Stimulated activated CD8-positive, alpha-beta memory T cell treated with anti-CD3 and anti-CD28 coated beads, Interleukin-7, amount 100 ng/mL, for 4 hours (primary cell): Measurements from ENCODE around the gene TIMP4.

Experiments
- DNase-seq, 2 donors: peaks; one replicate each; pipeline ENCODE4 v3.0.0-alpha.2; 2020; ENCODE audit warnings: low read depth in 2 of 2

The TIMP4 gene

DNA sequence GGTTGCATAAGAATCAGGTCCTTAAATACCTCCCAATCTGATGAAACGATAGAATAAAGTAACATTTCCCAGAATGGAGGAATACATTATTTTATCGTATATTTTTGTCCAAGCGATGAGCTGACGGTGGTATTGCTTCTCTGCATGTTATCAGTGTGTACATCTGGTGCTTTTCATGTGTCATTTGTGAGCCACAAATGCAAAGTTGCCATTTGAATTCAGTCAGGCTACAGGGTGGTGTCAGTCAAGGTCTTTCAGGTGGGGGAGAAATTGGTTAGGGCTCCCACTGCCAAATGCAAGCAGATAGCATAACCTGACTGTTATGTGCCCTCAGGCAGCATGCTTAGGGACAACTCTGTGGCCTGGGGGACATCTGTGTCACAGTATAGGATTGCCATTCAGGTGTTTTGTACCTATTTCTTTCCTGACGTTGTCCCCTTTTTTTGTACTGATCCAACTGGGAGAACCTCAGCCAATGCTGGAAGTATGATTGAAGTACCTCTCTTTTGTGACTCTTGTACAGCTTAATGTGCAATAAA lies 26.5 kb upstream of the TIMP4 start:
- DNase-seq = no peak

DNA sequence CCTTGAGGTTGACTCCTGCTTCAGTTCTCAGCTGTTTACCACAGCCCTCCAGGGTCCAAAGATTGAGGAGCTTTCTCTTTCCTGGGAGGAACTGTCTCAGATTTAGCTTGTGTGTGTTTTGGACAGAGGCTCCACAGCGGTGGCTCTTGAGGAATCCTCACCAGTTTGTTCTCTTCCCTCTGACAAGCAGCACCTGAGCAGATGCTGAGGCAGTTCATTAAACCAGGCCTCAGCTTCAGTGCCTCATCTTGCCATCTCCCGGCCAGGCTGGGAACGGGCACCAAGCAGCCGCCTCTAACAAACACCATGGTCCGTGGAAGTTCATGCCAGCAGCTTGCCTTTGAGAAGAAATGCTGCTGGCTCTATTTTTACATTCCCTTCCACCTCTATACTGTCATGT lies 25.8 kb upstream of the TIMP4 start:
- DNase-seq = no peak

DNA sequence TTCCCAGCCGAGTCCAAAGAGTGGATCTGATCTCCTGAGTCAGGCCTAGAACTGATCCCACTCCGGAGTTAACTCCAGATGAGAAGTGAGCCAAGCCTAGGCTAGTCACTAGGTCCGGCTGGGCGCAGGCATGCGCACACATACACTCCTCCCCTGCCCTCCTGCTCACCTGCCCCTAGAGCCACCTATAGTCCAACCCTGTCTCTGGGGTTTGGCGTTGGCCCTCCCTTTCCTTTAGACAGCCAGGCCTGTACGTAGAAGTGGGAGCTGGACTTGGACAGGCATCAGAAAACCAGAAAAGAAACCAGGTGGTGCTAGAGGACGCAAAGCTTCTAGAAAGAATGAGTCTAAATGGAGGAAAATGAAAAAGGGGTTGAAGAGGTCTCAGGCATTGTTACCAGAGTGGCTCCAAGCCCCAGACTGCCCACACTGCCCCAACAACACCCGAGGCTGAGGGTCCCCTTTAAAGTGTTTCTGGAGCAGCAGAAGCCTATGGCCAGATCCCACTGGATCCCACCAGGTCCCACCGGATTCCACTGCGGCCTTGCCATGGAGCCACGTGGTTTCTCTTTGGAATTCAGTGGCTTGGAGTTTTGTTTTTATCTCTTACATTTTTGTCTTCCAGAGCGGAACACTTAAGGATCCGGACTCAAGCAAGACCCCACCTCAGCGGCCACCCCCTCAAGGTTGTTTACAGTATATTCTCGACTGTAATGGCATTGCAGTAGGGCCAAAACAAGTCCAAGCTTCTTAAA lies 24.2 kb upstream of the TIMP4 start:
- DNase-seq = no peak

DNA sequence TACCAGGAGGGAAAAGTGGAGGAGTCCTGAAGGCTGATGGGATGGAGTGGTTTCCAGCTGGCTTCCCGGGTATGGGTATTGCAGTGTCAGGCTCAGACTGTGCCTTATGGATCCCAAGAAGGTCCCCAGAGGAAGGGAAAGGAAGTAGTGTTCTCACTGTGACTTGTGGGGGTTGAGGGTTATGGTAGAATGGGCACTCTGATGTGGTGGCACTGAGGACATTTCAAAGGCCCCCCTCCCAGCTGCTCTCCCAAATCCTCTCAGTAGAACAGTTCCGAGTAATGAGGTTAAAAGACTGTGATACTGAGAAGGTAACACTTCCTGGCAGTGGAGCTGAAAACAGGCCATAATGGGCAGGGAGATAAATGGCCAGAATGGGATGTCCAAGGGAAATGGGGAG lies 23.1 kb upstream of the TIMP4 start:
- DNase-seq = no peak

DNA sequence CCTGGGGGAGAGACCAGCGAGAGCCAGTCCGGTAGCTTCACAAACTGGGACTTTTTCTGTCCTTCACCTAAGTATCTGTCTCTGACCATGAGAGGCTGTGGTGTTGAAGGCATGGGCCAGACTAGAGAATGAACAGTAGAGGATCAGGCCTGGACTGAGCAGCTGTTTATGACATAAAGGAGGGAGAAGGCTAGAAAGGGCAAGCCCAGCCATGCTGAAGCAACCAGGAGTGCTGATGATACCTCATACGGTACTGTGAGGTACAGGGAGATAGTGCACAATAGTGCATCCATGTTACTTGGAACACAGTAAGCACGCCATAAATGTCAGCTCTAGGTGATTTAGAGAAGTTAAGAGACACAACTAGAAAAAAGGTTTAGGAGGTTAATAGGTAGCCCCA lies 22.6 kb upstream of the TIMP4 start:
- no peak for DNase-seq

DNA sequence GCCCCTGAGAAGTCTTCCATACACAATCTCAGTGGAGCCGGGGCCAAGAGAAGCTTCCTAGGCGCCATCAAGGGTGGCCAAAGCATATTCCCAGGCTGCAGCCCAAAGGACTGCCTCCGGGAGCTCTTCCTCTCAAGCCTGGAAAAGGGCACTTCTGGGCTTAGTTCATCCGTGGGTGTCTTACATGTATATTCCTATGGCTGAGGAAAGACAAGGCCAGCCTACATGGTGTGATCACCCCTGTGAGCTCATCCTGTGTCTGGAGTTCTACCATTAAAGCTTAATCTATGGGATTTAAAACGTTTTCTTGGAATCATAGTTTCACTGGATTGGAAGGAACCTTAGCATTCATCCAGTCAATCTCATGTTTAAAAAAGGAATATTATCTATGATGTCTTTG lies 21.9 kb upstream of the TIMP4 start:
- DNase-seq = no peak

DNA sequence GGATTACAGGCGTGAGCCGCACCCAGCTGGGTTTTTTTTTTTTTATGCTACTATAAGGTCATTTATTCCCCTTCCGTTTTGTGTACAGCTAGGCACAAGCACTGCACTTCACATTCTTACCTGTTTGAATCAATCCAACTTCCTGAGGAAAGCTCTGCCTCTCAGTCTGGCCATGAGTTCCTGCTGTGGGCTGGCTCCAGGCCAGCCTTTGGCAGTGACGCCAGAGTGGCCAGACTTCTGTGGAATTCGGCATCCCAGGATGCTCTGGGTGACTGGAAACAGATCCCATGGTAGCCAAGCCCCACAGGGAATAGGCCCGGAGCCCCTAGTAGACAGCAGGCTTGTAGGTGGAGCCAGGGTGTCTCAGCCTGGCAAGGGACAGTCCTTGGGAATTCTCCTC lies 21.5 kb upstream of the TIMP4 start:
- DNase-seq = no peak

DNA sequence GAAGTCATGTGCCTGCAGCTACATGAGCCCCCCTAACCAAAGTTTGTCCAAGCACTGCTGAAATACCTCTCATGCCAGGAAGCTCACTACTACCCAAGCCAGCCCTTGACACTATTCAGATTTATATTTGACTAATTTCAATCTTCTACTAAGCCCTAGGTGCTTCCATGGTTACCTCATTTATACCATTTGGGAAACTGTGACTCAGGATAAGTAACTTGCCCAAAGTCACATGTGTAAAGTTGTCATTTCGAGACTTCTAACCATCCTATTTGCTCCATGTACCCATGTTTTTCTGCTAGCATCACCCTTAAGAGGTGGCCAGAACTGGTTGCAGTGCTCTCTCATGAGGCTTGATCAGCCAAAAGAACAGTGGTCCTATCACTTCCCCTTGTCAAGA lies 20.7 kb upstream of the TIMP4 start:
- no peak for DNase-seq

DNA sequence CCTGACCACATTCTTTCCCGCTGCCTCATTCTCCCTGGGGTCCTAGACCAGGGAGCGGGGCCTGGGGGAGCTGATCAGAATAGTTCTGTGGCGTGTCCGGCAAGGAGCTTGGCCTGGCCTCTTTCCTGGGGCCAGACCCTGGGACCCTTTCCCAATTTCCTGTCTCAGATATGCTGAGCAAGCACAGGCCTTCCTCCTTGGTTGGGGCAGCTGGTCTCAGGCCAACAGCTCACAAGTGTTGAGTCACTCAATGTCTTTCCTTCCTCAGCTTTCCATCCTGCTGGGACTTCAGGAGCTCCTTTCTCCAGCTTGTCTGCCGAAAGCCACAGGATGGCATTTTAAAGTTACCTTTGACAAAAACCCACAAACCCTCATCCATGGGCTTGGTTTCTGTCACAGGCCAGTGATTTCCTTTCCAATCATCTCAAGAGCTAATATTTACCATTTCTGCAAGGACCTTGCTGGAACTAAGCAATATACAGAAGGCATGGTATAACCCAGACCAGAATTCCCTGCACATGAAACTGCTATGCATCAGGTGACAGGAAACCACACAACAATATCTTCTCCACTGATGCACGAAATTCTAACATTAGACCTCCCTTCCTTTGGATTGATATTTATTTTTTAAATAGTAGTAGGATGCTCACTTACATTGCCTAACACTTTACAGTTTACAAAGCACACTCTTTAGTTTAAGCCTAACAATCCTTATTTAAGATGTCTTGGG lies 19.5 kb upstream of the TIMP4 start:
- DNase-seq = no peak

DNA sequence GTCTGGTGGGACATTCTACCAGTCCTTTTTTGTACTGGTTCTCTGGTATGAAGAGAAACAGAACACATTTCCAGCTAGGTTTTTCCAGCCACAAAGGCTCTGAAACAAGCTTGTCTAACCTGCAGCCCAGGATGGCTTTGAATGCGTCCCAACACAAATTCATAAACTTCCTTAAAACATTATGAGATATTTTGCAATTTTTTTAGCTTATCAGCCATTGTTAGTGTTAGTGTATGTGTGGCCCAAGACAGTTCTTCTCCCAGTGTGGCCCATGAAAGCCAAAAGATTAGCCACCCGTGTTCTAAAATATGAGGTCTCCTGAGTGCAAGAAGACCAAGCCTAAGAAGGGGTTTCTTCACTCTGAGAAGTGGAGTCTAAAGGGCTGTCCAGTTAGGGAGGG lies 18.4 kb upstream of the TIMP4 start:
- DNase-seq = no peak

DNA sequence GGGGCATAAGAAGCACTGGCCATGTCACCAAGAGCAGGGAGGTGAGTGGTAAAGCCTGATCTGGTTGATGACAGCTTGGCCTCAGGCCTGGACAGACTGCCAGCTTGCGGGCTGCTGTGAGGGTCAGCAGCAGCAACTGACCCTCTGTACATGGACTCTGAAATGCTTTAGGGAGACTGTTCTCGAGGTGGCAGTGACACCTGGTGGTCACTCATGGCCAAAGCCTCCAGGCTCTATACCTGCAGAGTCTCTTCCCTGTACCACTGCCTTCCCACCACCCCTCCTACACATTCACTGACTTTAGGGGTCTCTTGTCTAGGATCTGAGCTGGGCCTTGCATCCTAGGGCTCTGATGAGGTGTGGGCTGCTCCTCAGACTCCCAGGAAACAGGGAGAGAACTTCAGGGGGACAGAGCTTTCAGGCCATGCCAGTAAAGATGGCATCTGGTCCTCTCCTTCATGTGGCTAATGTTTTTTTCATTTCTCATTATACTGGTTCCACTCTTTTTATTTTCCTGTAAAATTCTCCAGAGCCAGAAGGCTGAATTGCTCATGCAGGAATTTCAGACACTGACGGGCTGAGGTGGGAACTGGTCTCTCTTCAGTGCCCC lies 17.2 kb upstream of the TIMP4 start:
- no peak for DNase-seq

DNA sequence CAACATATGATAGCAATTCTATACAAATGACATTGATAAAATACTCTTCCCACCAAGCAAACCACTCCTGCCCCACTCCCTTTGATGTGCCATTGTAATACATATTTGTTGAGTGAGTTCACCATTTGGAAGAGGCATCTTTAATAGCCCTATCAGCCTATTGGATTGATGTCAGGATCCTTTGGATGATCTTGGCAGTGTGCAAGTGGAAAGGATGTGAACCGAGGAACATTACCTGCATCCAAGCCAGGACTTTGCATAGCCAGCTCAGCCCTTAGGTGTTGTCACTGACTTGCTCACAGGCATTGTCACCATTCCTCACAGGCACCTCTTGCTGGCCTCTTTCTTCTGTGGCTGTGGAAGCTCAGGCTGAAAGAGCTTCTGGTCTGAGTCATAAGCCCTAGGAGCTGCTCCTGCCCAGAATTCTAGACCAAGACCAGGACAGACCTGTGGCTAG lies 16.5 kb upstream of the TIMP4 start:
- DNase-seq = no peak

DNA sequence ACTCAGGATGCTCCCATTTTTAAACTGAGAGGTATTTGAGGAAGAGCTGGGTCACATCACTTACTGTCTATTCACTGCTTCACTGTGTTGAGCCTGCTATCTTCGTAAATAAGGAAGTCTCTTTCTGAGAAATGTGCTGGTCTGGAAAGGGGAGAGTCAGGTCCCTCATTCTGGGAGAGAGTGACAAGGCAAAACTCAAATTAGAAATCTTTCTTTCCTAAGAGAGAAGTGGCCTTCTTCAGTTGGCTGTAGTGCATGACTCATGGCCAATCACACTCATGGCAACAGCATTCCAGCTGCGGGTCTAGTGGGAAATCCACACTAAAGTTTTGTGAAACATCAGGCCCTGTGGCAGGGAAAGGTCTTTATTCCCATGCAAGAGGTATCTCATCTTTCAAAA lies 11.5 kb upstream of the TIMP4 start:
- no peak for DNase-seq

DNA sequence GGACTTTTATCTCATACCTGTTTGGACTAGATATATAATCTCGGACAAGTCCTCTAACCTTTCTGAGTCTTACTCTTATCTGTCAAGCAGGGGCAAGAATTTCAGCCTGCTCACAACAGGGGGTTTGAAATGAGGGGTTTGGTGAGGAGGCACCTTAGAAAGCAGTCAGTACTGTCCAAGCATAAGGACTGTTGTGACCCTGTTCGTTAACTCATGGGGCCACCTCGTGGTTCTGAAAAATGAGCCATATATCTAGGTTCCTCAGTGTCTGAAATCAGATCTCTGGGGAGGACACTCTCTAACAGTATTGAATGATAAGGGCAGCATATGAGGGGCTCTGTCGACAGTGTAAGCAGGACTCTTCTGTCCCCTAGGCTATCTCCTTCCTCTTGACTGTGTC lies 7.2 kb upstream of the TIMP4 start:
- DNase-seq = no peak

DNA sequence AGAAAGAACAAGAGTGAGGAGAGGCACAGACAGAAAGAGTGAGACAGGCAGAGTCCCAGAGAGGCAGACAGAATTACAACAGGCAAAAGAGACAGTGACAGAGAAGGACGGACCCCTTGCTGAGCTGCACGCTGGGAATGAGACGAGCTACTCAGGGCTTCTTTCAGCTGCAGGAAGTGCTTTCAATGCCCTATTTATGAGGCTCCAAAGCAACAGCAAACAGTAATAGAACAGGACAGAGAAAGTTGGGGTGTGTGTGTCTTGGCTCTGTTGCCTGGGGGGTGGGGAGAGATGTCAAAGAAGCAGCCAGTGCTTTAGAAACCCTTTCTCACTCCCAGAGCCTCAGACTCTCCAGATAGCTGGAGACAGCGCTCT lies 502 bp upstream of the TIMP4 start:
- DNase-seq = no peak

DNA sequence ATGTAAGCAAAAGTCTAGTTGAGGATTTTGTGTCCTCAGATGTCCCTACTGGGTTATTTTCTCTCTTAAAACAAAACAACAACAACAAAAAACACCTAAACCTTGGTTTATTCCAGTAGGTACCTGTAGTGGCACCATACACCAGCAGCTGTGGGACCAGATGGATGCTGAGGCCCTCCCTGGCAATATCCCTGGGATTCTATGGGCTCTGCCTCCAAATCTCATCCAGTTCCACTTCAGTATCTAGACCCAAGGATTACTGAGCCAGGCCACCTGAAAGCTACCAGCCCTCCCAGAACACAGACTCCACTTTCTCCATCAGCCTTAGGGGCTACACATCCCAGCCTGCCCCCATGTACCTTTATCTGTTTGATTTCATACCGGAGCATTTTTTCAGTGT lies 1.7 kb downstream of the TIMP4 start:
- DNase-seq = no peak

DNA sequence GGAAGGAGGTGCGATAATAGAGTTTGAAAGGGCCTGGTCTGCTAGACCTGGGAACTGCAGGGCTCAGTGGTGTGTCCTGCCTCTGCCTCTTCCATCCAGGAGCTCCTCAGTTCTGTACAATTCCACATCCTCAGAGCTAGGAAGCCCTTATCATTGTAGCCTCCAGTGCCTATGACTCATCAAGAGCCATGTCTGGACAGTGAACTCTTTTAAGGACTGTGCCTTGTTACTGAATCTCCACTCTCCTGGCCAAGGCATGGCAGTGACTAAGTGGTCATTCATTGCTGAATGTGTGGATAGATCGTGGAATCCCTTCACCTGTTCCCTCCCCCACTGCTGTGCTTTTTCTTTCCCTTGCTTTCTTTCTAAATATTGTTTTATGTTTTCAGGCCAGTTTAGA lies 2.9 kb downstream of the TIMP4 start:
- no peak for DNase-seq

DNA sequence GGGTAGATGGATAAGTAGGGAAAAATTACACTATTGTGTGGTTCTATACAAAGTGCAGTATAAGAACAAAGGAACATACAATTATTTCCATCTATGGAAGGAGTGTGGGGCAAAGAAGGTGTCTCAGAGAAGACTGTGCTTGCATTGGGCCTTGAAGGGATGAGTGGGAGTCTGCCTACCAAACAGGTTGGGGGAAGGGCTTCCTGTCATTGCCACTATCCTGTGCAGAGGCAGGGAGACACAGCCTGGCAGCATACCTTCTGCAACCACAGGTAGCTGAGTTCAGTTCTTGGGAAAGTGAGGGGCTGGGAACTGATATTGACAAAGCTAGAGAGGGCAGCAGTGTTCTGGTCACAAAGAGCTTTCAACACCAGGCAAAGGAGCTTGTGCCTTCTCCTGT lies 3.4 kb downstream of the TIMP4 start:
- no peak for DNase-seq

DNA sequence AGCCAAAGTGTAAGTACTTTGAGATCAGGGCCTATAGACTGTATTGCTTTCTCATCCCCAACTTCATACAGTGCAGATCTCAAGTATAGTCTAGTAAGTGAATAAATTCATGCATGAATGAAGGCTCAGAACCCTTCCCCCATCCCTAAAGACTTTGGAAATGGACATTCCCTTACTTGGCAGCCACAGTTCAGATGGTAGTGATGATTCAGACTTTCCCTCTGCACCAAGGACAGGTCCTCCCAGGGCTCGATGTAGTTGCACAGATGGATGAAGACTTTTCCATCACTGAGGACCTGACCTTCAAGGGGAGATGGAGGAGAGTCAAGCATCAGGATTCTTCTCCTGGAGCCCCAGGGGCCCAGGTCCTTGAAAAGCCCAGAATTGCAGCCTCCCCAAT lies 4.6 kb downstream of the TIMP4 start:
- DNase-seq = no peak

DNA sequence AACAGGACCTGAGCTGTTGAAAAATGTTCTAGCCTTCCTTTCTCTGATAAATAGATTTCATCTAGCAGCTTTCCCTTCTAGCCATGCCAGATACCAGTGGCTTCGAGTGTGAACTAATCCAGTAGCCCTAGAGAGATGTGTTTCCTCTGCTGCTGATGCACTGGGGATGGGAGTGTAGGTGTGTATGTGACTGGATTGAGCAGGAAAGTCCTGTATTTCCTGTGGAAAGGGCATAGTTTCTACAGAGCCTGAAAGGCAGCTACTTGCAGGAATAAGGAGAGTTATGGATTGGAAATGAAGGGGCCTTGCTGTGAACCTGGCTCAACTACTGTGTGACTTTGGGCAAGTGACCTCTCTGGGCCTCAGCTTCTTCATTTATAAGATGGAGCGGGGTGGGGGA lies 8.6 kb downstream of the TIMP4 start:
- DNase-seq = no peak

DNA sequence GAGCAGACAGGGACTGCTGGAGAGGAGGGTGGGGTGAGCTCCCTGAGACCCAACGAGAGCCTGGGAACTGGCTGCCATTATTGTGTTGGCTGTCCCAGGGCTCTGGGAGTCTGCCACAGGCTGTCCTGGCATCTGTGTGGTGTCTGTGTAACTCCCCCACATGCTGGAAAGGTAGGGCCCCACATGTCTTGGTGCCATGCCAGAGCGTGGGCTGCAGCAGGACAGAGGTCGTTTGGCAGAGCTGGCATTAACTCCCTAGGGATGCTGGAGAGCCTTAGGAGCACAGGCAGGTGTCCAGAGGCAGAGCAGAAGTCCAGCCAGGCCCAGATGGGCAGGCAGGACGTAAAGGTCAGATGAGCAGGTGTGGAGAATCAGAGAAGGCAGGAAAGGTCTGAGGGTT lies 9.7 kb downstream of the TIMP4 start:
- no peak for DNase-seq

DNA sequence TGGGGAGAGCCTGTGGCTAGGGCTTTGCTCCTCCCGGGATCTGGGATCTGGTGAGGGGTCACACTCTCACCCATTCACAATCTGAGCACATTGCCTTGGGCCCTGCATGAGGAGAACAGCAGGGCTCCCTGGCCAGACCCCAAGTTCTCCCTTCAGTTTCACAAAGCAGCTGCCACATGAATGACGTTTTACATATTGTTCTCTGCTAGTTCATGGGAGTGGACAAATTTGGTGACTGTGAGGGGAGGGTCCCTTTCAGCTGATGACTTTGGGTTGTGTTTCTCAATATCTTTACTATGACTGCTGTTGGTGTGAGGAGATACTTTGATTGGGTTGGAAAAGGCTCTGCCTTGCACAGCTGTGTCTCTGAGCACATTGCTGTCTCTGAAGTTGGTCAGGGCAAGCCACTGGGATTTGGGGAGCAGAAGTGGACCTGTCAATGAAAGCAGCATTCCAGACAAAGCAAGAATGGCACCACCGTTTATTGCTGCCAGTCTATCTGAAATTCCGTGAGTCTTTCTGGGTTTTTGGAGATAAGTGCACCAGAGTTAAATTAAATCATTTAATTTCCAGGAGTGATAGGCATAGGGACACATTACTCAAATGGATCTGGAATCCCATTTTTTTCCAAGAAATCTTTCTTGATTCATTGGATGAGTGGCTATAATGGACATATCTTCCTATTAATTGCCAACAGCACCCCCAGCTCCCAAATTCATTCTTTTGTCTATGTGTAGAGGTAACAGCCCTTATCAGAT lies 10.3 kb downstream of the TIMP4 start:
- no peak for DNase-seq
